Neural cell (in vitro differentiated cells): ENCODE data around the gene TDRD6. TPM values are rescaled to one million over a fixed set of nuclear protein-coding genes. Genes with fewer than 3 reads are reported as not detected.

Experiments used
- H2AFZ ChIP-seq: fragments of 200-600, 300-800 bp; sonication (generic), shearing (Covaris generic); 2 replicates; pipeline ENCODE4 v1.6.0; 2014; ENCODE audit warnings: low read depth, mild to moderate bottlenecking, antibody characterized with exemption, low read length, moderate library complexity
- H3F3A ChIP-seq: fragments of 200-600 bp; shearing (Covaris generic); 2 replicates; pipeline ENCODE4 v1.6.1; 2016; ENCODE audit warnings: mild to moderate bottlenecking, moderate library complexity, mixed read lengths, antibody characterized with exemption, low read length; ENCODE audit not compliant: insufficient read depth, poor library complexity, severe bottlenecking
- H3K27ac ChIP-seq: fragments of 200-600, 300-800 bp; sonication (generic), shearing (Covaris generic); 2 replicates; pipeline ENCODE4 v1.5.1; 2014; ENCODE audit warnings: mild to moderate bottlenecking, low read length, moderate library complexity
- H3K27me3 ChIP-seq: fragments of 300-800, 200-600 bp; sonication (generic), shearing (Covaris generic); 2 replicates; pipeline ENCODE4 v1.6.0; 2014; ENCODE audit warnings: mild to moderate bottlenecking, low read depth, low read length, moderate library complexity; ENCODE audit not compliant: insufficient read depth
- H3K36me3 ChIP-seq: fragments of 300-800, 200-600 bp; sonication (generic), shearing (Covaris generic); 2 replicates; pipeline ENCODE4 v1.5.1; 2014; ENCODE audit warnings: mild to moderate bottlenecking, antibody characterized with exemption, low read length, moderate library complexity; ENCODE audit not compliant: insufficient read depth
- H3K4me2 ChIP-seq: fragments of 300-800, 200-600 bp; sonication (generic), shearing (Covaris generic); 2 replicates; pipeline ENCODE4 v1.6.0; 2014; ENCODE audit warnings: mild to moderate bottlenecking, low read length
- H3K4me3 ChIP-seq: fragments of 300-800, 200-600 bp; sonication (generic), shearing (Covaris generic); 2 replicates; pipeline ENCODE4 v1.5.1; 2014; ENCODE audit warnings: mild to moderate bottlenecking, low read length, moderate library complexity
- H3K79me2 ChIP-seq: fragments of 200-600 bp; shearing (Covaris generic); replicated peaks from 2 replicates; pipeline ENCODE4 v1.6.0; 2014; ENCODE audit warnings: mild to moderate bottlenecking, low read length, moderate library complexity; ENCODE audit not compliant: insufficient read depth
- H3K9ac ChIP-seq: fragments of 300-800, 200-600 bp; sonication (generic), shearing (Covaris generic); 2 replicates; pipeline ENCODE4 v1.6.1; 2016; ENCODE audit warnings: mild to moderate bottlenecking, low read length, mixed read lengths
- H3K9me2 ChIP-seq: fragments of 200-600 bp; shearing (Covaris generic); 2 replicates; pipeline ENCODE4 v1.6.1; 2016; ENCODE audit warnings: mild to moderate bottlenecking, low read length, mixed read lengths; ENCODE audit not compliant: insufficient read depth
- H3K9me3 ChIP-seq: fragments of 200-600, 300-800 bp; sonication (generic), shearing (Covaris generic); 2 replicates; pipeline ENCODE4 v1.6.1; 2016; ENCODE audit warnings: mild to moderate bottlenecking, mixed run types, low read length, moderate library complexity, mixed read lengths
- H4K20me1 ChIP-seq: fragments of 200-600 bp; shearing (Covaris generic); 2 replicates; pipeline ENCODE4 v1.6.1; 2016; ENCODE audit warnings: mild to moderate bottlenecking, mixed run types; ENCODE audit not compliant: insufficient read depth
- CTCF ChIP-seq: fragments of 450-650 bp; IDR thresholded peaks from 2 replicates; pipeline ENCODE4 v1.5.1; 2014; ENCODE audit warnings: antibody characterized with exemption, mild to moderate bottlenecking, moderate library complexity; ENCODE audit not compliant: poor library complexity, severe bottlenecking
- EP300 ChIP-seq: fragments of 450-650 bp; conservative IDR thresholded peaks from 2 replicates; pipeline ENCODE4 v1.6.1; 2014; ENCODE audit warnings: antibody characterized with exemption, mild to moderate bottlenecking, moderate library complexity; ENCODE audit not compliant: poor library complexity, severe bottlenecking
- EZH2 ChIP-seq: fragments of 200-600, 300-800 bp; shearing (Covaris generic), sonication (generic); IDR thresholded peaks from 2 replicates; pipeline ENCODE4 v1.6.1; 2014; ENCODE audit warnings: antibody characterized with exemption, low read length, borderline replicate concordance, mild to moderate bottlenecking; ENCODE audit not compliant: insufficient read depth, poor library complexity, severe bottlenecking
- MXI1 ChIP-seq: fragments of 450-650 bp; conservative IDR thresholded peaks from 2 replicates; pipeline ENCODE4 v1.6.1; 2014; ENCODE audit warnings: antibody characterized with exemption, mild to moderate bottlenecking; ENCODE audit not compliant: poor library complexity, severe bottlenecking
- POLR2AphosphoS5 ChIP-seq: IDR thresholded peaks from 2 replicates; pipeline ENCODE4 v1.6.1; 2012
- RAD21 ChIP-seq: fragments of 450-650 bp; conservative IDR thresholded peaks from 2 replicates; pipeline ENCODE4 v1.6.1; 2014; ENCODE audit warnings: antibody characterized with exemption, mild to moderate bottlenecking, moderate library complexity
- REST ChIP-seq: IDR thresholded peaks from 2 replicates; pipeline ENCODE4 v1.6.1; 2012; ENCODE audit warnings: borderline replicate concordance
- SMC3 ChIP-seq: fragments of 450-650 bp; conservative IDR thresholded peaks from 2 replicates; pipeline ENCODE4 v1.6.1; 2014; ENCODE audit warnings: antibody characterized with exemption, mild to moderate bottlenecking, moderate library complexity; ENCODE audit not compliant: poor library complexity
- TAF1 ChIP-seq: IDR thresholded peaks from 2 replicates; pipeline ENCODE4 v1.6.1; 2012; ENCODE audit warnings: low read depth
- polyA plus RNA-seq: library from polyadenylated mRNA; depleted of rRNA; stranded (reverse); fragments of >200 nt; gene quantifications from 2 replicates; pipeline ENCODE4 v1.2.3, GENCODE V29; 2014

The TDRD6 gene
- polyA plus RNA-seq, 1 donor from 2014 or later, result 0.92 TPM

- no peak within 1 kb of the TSS for H3K4me2 ChIP-seq
- H3K27me3 ChIP-seq, result no peaks in the 10 kb centered on the region
- no peaks in the 10 kb centered on the region for H3F3A ChIP-seq
- no peaks in the 10 kb centered on the region for H3K79me2 ChIP-seq
- H3K9me3 ChIP-seq, result no peaks in the 10 kb centered on the region
- no peak within 1 kb of the TSS for H3K9ac ChIP-seq
- H2AFZ ChIP-seq, result no peak within 1 kb of the TSS
- H3K9me2 ChIP-seq, result no peaks in the 10 kb centered on the region
- H3K4me3 ChIP-seq, result no peak within 1 kb of the TSS
- H3K36me3 ChIP-seq, result no peaks in the 10 kb centered on the region
- no peaks in the 10 kb centered on the region for H4K20me1 ChIP-seq
- TF ChIP-seq SMC3 (no peak), TAF1 (no peak), CTCF (no peak), POLR2AphosphoS5 (no peak), REST (no peak), RAD21 (no peak), EZH2 (no peak), MXI1 (no peak), EP300 (no peak)
- no peak within 1 kb of the TSS for H3K27ac ChIP-seq
These were observed 59.0 kb downstream of the TDRD6 start, which contains the start of gene ANKRD66 for GRCh38 chr6:46746696-46747095. Gene ANKRD66, plus strand, starts transcription at chr6:46746933. Its CDS starts 5,016 bp downstream, at chr6:46751949.

GRCh38 chr6:46748940-46749503 is 61.3 kb downstream of the TDRD6 start:
- Histone ChIP-seq H3K9me2 (no peaks in the 10 kb centered on the region), H3K9me3 (no peaks in the 10 kb centered on the region), H3K36me3 (no peaks in the 10 kb centered on the region), H3F3A (no peaks in the 10 kb centered on the region), H3K4me2 (no peak overlapping the region), H3K4me3 (no peak overlapping the region), H3K27me3 (no peaks in the 10 kb centered on the region), H3K9ac (no peak overlapping the region), H3K27ac (no peak overlapping the region), H2AFZ (no peak overlapping the region), H3K79me2 (no peaks in the 10 kb centered on the region), H4K20me1 (no peaks in the 10 kb centered on the region)
- TF ChIP-seq RAD21 (no peak), SMC3 (no peak), REST (no peak), MXI1 (no peak), EZH2 (no peak), EP300 (no peak), POLR2AphosphoS5 (no peak), TAF1 (no peak), CTCF (no peak)
